ENCODE data around the gene PLEKHA7. TPM values are rescaled to one million over a fixed set of nuclear protein-coding genes. Genes with fewer than 3 reads are reported as not detected.

PLEKHA7 gene
- total and polyA plus RNA-seq, 2 of the 13 experiments (the other 11 are each of a cell fraction or from before 2014, with no cell fraction given), result 17.5 to 18.7 TPM

DNA sequence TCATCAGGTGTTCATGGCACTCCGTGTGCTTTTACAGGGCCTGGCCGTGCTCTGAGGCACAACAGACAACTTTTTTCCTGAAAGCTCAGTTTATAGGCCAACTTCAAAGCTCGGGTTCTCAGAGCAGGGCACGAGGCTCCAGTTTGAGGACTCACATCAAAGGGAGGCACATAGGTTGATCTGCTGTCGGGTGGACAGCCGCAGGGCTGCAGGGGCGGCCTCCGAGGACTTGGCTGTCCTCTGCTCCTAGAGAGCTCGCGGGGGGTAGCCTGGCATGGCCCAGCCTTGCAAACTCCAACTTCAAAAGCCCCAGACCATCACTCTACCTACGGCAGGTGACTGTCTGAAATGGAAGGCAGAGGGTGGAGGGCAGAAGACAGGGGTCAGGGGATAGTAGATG lies 244.2 kb downstream of the PLEKHA7 start:
- in situ Hi-C loops (cut with HindIII; ENCODE audit: extremely low pct_ligation_motif_present, low pct_unique_long_range_greater_than_20kb), result no loop called here
- H3K27ac ChIP-seq (ENCODE audit: extremely low read length, insufficient read depth, low read length), result no peak overlapping the region
- H3K4me2 ChIP-seq (ENCODE audit: low read depth, low read length), result peak overlapping the region; percentile 1; the same call in 1 of the 2 replicates
- BruUV-seq (replicated peaks), result no TSS peak
- no peaks in the 10 kb centered on the region for H3K36me3 ChIP-seq (replicated peaks in 1 of 2; ENCODE audit: control insufficient read depth in 1 of 2, insufficient read depth in 2 of 2, low read length in 2 of 2)
- WGBS (ENCODE audit: low lambda C conversion rate), result 58% methylated on average over 3 of the region's 11 CpGs
- DNase-seq (ENCODE audit: low spot score) (no peak), FAIRE-seq (no peak), ATAC-seq (peak; percentile 45)
- H2AFZ ChIP-seq (ENCODE audit: low read length), result no peak overlapping the region
- H4K20me1 ChIP-seq (ENCODE audit: insufficient read depth, low read length), result no peaks in the 10 kb centered on the region
- no peaks in the 10 kb centered on the region for H3K27me3 ChIP-seq (ENCODE audit: control insufficient read depth in 1 of 2, insufficient read depth in 2 of 2, low read length in 2 of 2)
- POLR2A ChIA-PET, result no interaction called here
- H3K4me1 ChIP-seq (ENCODE audit: insufficient read depth, low read length), result peaks cover 28% of the 10 kb centered on the region
- H3K4me3 ChIP-seq (replicated peaks in 1 of 3; ENCODE audit: insufficient read depth in 1 of 3, low read depth in 2 of 3, low read length in 3 of 3), result no peak overlapping the region
- intact Hi-C loops (cut with micrococcal nuclease; ENCODE audit: unreplicated experiment), result no loop called here
- H3K9me3 ChIP-seq (ENCODE audit: low read length), result no peaks in the 10 kb centered on the region
- CTCF ChIA-PET (ENCODE audit: low intra/inter-chr PET ratio, low total read pairs), result no interaction called here
- H3K9ac ChIP-seq (ENCODE audit: insufficient read depth, low read depth, low read length), result no peak overlapping the region
- H3K79me2 ChIP-seq (ENCODE audit: insufficient read depth, low read length), result no peaks in the 10 kb centered on the region
- no peak for TF ChIP-seq DR1 (CRISPR knock-in tag; IDR thresholded peaks at IDR 0.05)
- no peak for TF ChIP-seq ZNF251 (CRISPR knock-in tag; IDR thresholded peaks at IDR 0.05)
- no peak for TF ChIP-seq ZBTB43 (CRISPR knock-in tag; conservative IDR thresholded peaks at IDR 0.05)
- TF ChIP-seq ZNF331 (CRISPR knock-in tag; IDR thresholded peaks at IDR 0.05), result no peak
- TF ChIP-seq, protein P1, sequence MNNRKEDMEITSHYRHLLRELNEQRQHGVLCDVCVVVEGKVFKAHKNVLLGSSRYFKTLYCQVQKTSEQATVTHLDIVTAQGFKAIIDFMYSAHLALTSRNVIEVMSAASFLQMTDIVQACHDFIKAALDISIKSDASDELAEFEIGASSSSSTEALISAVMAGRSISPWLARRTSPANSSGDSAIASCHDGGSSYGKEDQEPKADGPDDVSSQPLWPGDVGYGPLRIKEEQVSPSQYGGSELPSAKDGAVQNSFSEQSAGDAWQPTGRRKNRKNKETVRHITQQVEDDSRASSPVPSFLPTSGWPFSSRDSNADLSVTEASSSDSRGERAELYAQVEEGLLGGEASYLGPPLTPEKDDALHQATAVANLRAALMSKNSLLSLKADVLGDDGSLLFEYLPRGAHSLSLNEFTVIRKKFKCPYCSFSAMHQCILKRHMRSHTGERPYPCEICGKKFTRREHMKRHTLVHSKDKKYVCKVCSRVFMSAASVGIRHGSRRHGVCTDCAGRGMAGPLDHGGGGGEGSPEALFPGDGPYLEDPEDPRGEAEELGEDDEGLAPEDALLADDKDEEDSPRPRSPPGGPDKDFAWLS (CRISPR knock-in tag; IDR thresholded peaks at IDR 0.05; ENCODE audit: borderline replicate concordance), result no peak
- no peak for TF ChIP-seq PHB2 (IDR thresholded peaks at IDR 0.05; ENCODE audit: partially characterized antibody)
- TF ChIP-seq CBX5 (CRISPR knock-in tag; IDR thresholded peaks at IDR 0.05; ENCODE audit: borderline replicate concordance), result no peak
- TF ChIP-seq, protein P2, sequence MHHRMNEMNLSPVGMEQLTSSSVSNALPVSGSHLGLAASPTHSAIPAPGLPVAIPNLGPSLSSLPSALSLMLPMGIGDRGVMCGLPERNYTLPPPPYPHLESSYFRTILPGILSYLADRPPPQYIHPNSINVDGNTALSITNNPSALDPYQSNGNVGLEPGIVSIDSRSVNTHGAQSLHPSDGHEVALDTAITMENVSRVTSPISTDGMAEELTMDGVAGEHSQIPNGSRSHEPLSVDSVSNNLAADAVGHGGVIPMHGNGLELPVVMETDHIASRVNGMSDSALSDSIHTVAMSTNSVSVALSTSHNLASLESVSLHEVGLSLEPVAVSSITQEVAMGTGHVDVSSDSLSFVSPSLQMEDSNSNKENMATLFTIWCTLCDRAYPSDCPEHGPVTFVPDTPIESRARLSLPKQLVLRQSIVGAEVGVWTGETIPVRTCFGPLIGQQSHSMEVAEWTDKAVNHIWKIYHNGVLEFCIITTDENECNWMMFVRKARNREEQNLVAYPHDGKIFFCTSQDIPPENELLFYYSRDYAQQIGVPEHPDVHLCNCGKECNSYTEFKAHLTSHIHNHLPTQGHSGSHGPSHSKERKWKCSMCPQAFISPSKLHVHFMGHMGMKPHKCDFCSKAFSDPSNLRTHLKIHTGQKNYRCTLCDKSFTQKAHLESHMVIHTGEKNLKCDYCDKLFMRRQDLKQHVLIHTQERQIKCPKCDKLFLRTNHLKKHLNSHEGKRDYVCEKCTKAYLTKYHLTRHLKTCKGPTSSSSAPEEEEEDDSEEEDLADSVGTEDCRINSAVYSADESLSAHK (CRISPR knock-in tag; IDR thresholded peaks at IDR 0.05; ENCODE audit: borderline replicate concordance), result no peak
- peak; percentile 67; the same call in 1 of the 2 replicates for TF ChIP-seq RARA (CRISPR knock-in tag; IDR thresholded peaks at IDR 0.05)
- TF ChIP-seq TCF7 (IDR thresholded peaks at IDR 0.05; ENCODE audit: low read depth), result peak; percentile 83
- no peak for TF ChIP-seq ZNF17 (CRISPR knock-in tag; IDR thresholded peaks at IDR 0.05)
- TF ChIP-seq AHDC1 (CRISPR knock-in tag; IDR thresholded peaks at IDR 0.05; ENCODE audit: borderline replicate concordance), result no peak
- TF ChIP-seq NFE2L2 (IDR thresholded peaks at IDR 0.05; ENCODE audit: low read length), result no peak
